ENCODE data around the gene CBX3.
"Not testable (repeated sequence)": the region's sequence is repeated elsewhere in the genome, so short reads cannot be mapped to it uniquely, and the experiment has no call there.

The CBX3 gene

GRCh38 chr7:26170663-26171062 is 30.9 kb upstream of the CBX3 start:
- no peak overlapping the region for H3K4me3 ChIP-seq (ENCODE audit: severe bottlenecking)
- DNase-seq (ENCODE audit: low spot score) (no peak), ATAC-seq (ENCODE audit: low read depth) (no peak)
- H3K27ac ChIP-seq (ENCODE audit: poor library complexity, severe bottlenecking): no peak overlapping the region
- H3K36me3 ChIP-seq (ENCODE audit: low read depth): peaks cover 7% of the 10 kb centered on the region; the same call in 1 of the 2 replicates
- no peaks in the 10 kb centered on the region for H3K9me3 ChIP-seq (ENCODE audit: severe bottlenecking)
- H3K4me1 ChIP-seq (ENCODE audit: insufficient read depth, poor library complexity, severe bottlenecking): peaks cover 5% of the 10 kb centered on the region
- no peaks in the 10 kb centered on the region for H3K27me3 ChIP-seq (ENCODE audit: insufficient read depth, poor library complexity, severe bottlenecking)
- no peak for TF ChIP-seq CTCF (IDR thresholded peaks at IDR 0.05; ENCODE audit: poor library complexity, severe bottlenecking)

GRCh38 chr7:26171601-26172000 is 29.9 kb upstream of the CBX3 start:
- ATAC-seq (ENCODE audit: low read depth) (no peak), DNase-seq (ENCODE audit: low spot score) (no peak)
- H3K4me1 ChIP-seq (ENCODE audit: insufficient read depth, poor library complexity, severe bottlenecking): peaks cover 5% of the 10 kb centered on the region
- H3K27ac ChIP-seq (ENCODE audit: poor library complexity, severe bottlenecking): no peak overlapping the region
- peaks cover 7% of the 10 kb centered on the region; the same call in 1 of the 2 replicates for H3K36me3 ChIP-seq (ENCODE audit: low read depth)
- no peaks in the 10 kb centered on the region for H3K27me3 ChIP-seq (ENCODE audit: insufficient read depth, poor library complexity, severe bottlenecking)
- H3K9me3 ChIP-seq (ENCODE audit: severe bottlenecking): no peaks in the 10 kb centered on the region
- H3K4me3 ChIP-seq (ENCODE audit: severe bottlenecking): no peak overlapping the region
- TF ChIP-seq CTCF (IDR thresholded peaks at IDR 0.05; ENCODE audit: poor library complexity, severe bottlenecking): no peak

- Histone ChIP-seq H3K27me3 (ENCODE audit: insufficient read depth, poor library complexity, severe bottlenecking) (no peaks in the 10 kb centered on the region), H3K27ac (ENCODE audit: poor library complexity, severe bottlenecking) (no peak overlapping the region), H3K9me3 (ENCODE audit: severe bottlenecking) (no peaks in the 10 kb centered on the region), H3K4me3 (ENCODE audit: severe bottlenecking) (no peak overlapping the region), H3K36me3 (ENCODE audit: low read depth) (peaks cover 7% of the 10 kb centered on the region; the same call in 1 of the 2 replicates), H3K4me1 (ENCODE audit: insufficient read depth, poor library complexity, severe bottlenecking) (peaks cover under 1% of the 10 kb centered on the region)
- ATAC-seq (ENCODE audit: low read depth) (no peak), DNase-seq (ENCODE audit: low spot score) (no peak)
- TF ChIP-seq CTCF (IDR thresholded peaks at IDR 0.05; ENCODE audit: poor library complexity, severe bottlenecking): no peak
These were observed 29.5 kb upstream of the CBX3 start for GRCh38 chr7:26172048-26172447.

- not testable (repeated sequence) for H3K4me1 ChIP-seq (ENCODE audit: insufficient read depth, poor library complexity, severe bottlenecking); H3K4me3 ChIP-seq (ENCODE audit: severe bottlenecking); H3K9me3 ChIP-seq (ENCODE audit: severe bottlenecking); ATAC-seq (ENCODE audit: low read depth); DNase-seq (ENCODE audit: low spot score); H3K27me3 ChIP-seq (ENCODE audit: insufficient read depth, poor library complexity, severe bottlenecking); H3K36me3 ChIP-seq (ENCODE audit: low read depth); H3K27ac ChIP-seq (ENCODE audit: poor library complexity, severe bottlenecking)
These were observed 25.6 kb upstream of the CBX3 start for GRCh38 chr7:26175903-26176302.

- not testable (repeated sequence) for DNase-seq (ENCODE audit: low spot score)
These were observed 24.8 kb upstream of the CBX3 start for GRCh38 chr7:26176696-26177095.

GRCh38 chr7:26177269-26177668 is 24.3 kb upstream of the CBX3 start:
- not testable (repeated sequence) for H3K36me3 ChIP-seq (ENCODE audit: low read depth); H3K4me3 ChIP-seq (ENCODE audit: severe bottlenecking); ATAC-seq (ENCODE audit: low read depth)

More at GRCh38 chr7:26176696-26177095, 24.8 kb upstream of the CBX3 start:
- not testable (repeated sequence) for H3K4me1 ChIP-seq (ENCODE audit: insufficient read depth, poor library complexity, severe bottlenecking); ATAC-seq (ENCODE audit: low read depth); H3K4me3 ChIP-seq (ENCODE audit: severe bottlenecking); H3K36me3 ChIP-seq (ENCODE audit: low read depth); H3K9me3 ChIP-seq (ENCODE audit: severe bottlenecking); H3K27me3 ChIP-seq (ENCODE audit: insufficient read depth, poor library complexity, severe bottlenecking); H3K27ac ChIP-seq (ENCODE audit: poor library complexity, severe bottlenecking)

More at GRCh38 chr7:26177269-26177668, 24.3 kb upstream of the CBX3 start:
- H3K9me3 ChIP-seq (ENCODE audit: severe bottlenecking); H3K4me1 ChIP-seq (ENCODE audit: insufficient read depth, poor library complexity, severe bottlenecking); DNase-seq (ENCODE audit: low spot score); H3K27me3 ChIP-seq (ENCODE audit: insufficient read depth, poor library complexity, severe bottlenecking); H3K27ac ChIP-seq (ENCODE audit: poor library complexity, severe bottlenecking): not testable (repeated sequence)
